ENCODE measurements around the gene MAPK10.

DNA sequence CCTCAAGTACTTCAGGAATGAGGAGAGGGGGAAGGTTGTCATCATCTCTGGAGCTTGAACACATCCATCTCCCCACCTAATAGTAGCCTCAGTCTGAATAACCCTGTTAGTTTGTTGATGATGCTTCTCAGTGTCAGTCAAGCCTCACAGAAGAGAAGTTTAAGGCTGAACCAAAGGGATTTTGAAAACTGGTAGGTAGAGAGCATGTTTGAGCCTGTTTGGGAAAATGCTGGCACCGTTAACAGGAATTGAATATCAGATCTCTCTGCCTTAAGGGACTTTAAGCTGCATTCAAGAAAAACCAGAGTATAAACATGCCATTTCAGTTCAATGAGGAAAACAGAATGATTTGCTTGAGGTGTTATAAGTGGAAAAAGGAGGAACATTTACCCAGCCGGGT lies 73.1 kb downstream of the MAPK10 start:
- TF ChIP-seq POLR2A (IDR thresholded peaks at IDR 0.05), result no peak
- TF ChIP-seq, protein P1, sequence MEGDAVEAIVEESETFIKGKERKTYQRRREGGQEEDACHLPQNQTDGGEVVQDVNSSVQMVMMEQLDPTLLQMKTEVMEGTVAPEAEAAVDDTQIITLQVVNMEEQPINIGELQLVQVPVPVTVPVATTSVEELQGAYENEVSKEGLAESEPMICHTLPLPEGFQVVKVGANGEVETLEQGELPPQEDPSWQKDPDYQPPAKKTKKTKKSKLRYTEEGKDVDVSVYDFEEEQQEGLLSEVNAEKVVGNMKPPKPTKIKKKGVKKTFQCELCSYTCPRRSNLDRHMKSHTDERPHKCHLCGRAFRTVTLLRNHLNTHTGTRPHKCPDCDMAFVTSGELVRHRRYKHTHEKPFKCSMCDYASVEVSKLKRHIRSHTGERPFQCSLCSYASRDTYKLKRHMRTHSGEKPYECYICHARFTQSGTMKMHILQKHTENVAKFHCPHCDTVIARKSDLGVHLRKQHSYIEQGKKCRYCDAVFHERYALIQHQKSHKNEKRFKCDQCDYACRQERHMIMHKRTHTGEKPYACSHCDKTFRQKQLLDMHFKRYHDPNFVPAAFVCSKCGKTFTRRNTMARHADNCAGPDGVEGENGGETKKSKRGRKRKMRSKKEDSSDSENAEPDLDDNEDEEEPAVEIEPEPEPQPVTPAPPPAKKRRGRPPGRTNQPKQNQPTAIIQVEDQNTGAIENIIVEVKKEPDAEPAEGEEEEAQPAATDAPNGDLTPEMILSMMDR (IDR thresholded peaks at IDR 0.05), result no peak
